ENCODE results near the gene CYP39A1. TPM values are rescaled to one million over a fixed set of nuclear protein-coding genes. Genes with fewer than 3 reads are reported as not detected.

CYP39A1 gene
- total and polyA plus RNA-seq, 2 experiments from 2014 or later, result 1.5 to 3.5 TPM

GRCh38 chr6:46521464-46521971 is 131.1 kb downstream of the CYP39A1 start:
- ATAC-seq, result no peak
- H3K4me1 Mint-ChIP-seq, result no peaks in the 10 kb centered on the region
- no peaks in the 10 kb centered on the region for H3K9me3 Mint-ChIP-seq
- H3K27ac ChIP-seq (ENCODE audit: low read depth), result no peak overlapping the region
- H4K20me1 ChIP-seq (replicated peaks; ENCODE audit: insufficient read depth), result no peaks in the 10 kb centered on the region
- H3K27me3 ChIP-seq (ENCODE audit: insufficient read depth), result no peaks in the 10 kb centered on the region
- H3F3A ChIP-seq (replicated peaks; ENCODE audit: low read depth), result no peaks in the 10 kb centered on the region
- H3K9me2 ChIP-seq (ENCODE audit: insufficient read depth), result no peaks in the 10 kb centered on the region
- no peak overlapping the region for H2AFZ ChIP-seq
- no peak overlapping the region for H3K27ac Mint-ChIP-seq
- H3K36me3 ChIP-seq (ENCODE audit: insufficient read depth), result no peaks in the 10 kb centered on the region
- H3K4me1 ChIP-seq (ENCODE audit: insufficient read depth), result no peaks in the 10 kb centered on the region
- no peak overlapping the region for H3K4me2 ChIP-seq
- no peaks in the 10 kb centered on the region for H3K27me3 Mint-ChIP-seq (ENCODE audit: insufficient read depth, low read depth, poor library complexity)
- DNase-seq (ENCODE audit: low spot score), result no peak
- H3K79me2 ChIP-seq (replicated peaks; ENCODE audit: insufficient read depth), result no peaks in the 10 kb centered on the region
- H3K36me3 Mint-ChIP-seq (ENCODE audit: low read depth), result no peaks in the 10 kb centered on the region
- H3K4me3 Mint-ChIP-seq, result no peak overlapping the region
- no peak for TF ChIP-seq EZH2phosphoT487 (IDR thresholded peaks at IDR 0.05; ENCODE audit: unreplicated experiment)
- no peak for TF ChIP-seq REST (IDR thresholded peaks at IDR 0.05; ENCODE audit: unreplicated experiment)
- no peak for TF ChIP-seq CREB1 (CRISPR knock-in tag; IDR thresholded peaks at IDR 0.05; ENCODE audit: low read depth)
- TF ChIP-seq, protein P1, sequence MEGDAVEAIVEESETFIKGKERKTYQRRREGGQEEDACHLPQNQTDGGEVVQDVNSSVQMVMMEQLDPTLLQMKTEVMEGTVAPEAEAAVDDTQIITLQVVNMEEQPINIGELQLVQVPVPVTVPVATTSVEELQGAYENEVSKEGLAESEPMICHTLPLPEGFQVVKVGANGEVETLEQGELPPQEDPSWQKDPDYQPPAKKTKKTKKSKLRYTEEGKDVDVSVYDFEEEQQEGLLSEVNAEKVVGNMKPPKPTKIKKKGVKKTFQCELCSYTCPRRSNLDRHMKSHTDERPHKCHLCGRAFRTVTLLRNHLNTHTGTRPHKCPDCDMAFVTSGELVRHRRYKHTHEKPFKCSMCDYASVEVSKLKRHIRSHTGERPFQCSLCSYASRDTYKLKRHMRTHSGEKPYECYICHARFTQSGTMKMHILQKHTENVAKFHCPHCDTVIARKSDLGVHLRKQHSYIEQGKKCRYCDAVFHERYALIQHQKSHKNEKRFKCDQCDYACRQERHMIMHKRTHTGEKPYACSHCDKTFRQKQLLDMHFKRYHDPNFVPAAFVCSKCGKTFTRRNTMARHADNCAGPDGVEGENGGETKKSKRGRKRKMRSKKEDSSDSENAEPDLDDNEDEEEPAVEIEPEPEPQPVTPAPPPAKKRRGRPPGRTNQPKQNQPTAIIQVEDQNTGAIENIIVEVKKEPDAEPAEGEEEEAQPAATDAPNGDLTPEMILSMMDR (conservative IDR thresholded peaks at IDR 0.05; ENCODE audit: low read depth in 2 of 2), result no peak
- no peak for TF ChIP-seq EZH2 (IDR thresholded peaks at IDR 0.05; ENCODE audit: low read depth, unreplicated experiment)
- TF ChIP-seq ZNF114 (CRISPR knock-in tag; IDR thresholded peaks at IDR 0.05), result no peak
- no peak for TF ChIP-seq POLR2AphosphoS5 (IDR thresholded peaks at IDR 0.05; ENCODE audit: low read depth)
- TF ChIP-seq, protein P2, sequence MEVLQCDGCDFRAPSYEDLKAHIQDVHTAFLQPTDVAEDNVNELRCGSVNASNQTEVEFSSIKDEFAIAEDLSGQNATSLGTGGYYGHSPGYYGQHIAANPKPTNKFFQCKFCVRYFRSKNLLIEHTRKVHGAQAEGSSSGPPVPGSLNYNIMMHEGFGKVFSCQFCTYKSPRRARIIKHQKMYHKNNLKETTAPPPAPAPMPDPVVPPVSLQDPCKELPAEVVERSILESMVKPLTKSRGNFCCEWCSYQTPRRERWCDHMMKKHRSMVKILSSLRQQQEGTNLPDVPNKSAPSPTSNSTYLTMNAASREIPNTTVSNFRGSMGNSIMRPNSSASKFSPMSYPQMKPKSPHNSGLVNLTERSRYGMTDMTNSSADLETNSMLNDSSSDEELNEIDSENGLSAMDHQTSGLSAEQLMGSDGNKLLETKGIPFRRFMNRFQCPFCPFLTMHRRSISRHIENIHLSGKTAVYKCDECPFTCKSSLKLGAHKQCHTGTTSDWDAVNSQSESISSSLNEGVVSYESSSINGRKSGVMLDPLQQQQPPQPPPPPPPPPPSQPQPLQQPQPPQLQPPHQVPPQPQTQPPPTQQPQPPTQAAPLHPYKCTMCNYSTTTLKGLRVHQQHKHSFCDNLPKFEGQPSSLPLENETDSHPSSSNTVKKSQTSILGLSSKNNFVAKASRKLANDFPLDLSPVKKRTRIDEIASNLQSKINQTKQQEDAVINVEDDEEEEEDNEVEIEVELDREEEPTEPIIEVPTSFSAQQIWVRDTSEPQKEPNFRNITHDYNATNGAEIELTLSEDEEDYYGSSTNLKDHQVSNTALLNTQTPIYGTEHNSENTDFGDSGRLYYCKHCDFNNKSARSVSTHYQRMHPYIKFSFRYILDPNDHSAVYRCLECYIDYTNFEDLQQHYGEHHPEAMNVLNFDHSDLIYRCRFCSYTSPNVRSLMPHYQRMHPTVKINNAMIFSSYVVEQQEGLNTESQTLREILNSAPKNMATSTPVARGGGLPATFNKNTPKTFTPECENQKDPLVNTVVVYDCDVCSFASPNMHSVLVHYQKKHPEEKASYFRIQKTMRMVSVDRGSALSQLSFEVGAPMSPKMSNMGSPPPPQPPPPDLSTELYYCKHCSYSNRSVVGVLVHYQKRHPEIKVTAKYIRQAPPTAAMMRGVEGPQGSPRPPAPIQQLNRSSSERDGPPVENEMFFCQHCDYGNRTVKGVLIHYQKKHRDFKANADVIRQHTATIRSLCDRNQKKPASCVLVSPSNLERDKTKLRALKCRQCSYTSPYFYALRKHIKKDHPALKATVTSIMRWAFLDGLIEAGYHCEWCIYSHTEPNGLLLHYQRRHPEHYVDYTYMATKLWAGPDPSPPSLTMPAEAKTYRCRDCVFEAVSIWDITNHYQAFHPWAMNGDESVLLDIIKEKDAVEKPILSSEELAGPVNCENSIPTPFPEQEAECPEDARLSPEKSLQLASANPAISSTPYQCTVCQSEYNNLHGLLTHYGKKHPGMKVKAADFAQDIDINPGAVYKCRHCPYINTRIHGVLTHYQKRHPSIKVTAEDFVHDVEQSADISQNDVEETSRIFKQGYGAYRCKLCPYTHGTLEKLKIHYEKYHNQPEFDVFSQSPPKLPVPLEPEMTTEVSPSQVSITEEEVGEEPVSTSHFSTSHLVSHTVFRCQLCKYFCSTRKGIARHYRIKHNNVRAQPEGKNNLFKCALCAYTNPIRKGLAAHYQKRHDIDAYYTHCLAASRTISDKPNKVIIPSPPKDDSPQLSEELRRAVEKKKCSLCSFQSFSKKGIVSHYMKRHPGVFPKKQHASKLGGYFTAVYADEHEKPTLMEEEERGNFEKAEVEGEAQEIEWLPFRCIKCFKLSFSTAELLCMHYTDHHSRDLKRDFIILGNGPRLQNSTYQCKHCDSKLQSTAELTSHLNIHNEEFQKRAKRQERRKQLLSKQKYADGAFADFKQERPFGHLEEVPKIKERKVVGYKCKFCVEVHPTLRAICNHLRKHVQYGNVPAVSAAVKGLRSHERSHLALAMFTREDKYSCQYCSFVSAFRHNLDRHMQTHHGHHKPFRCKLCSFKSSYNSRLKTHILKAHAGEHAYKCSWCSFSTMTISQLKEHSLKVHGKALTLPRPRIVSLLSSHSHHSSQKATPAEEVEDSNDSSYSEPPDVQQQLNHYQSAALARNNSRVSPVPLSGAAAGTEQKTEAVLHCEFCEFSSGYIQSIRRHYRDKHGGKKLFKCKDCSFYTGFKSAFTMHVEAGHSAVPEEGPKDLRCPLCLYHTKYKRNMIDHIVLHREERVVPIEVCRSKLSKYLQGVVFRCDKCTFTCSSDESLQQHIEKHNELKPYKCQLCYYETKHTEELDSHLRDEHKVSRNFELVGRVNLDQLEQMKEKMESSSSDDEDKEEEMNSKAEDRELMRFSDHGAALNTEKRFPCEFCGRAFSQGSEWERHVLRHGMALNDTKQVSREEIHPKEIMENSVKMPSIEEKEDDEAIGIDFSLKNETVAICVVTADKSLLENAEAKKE (CRISPR knock-in tag; IDR thresholded peaks at IDR 0.05), result no peak
- TF ChIP-seq JUNB (IDR thresholded peaks at IDR 0.05; ENCODE audit: unreplicated experiment), result no peak
- TF ChIP-seq ETS1 (IDR thresholded peaks at IDR 0.05), result no peak
- TF ChIP-seq ZNF331 (CRISPR knock-in tag; IDR thresholded peaks at IDR 0.05; ENCODE audit: low read depth), result no peak
- TF ChIP-seq STAT1 (IDR thresholded peaks at IDR 0.05; ENCODE audit: unreplicated experiment), result no peak
- TF ChIP-seq NANOG (IDR thresholded peaks at IDR 0.05; ENCODE audit: borderline replicate concordance), result no peak
- H3K4me3 ChIP-seq, result no peak overlapping the region
